ENCODE data around the gene NARF. TPM values are rescaled to one million over a fixed set of nuclear protein-coding genes. Genes with fewer than 3 reads are reported as not detected.

The NARF gene
- polyA plus RNA-seq, 1 donor (not counting 4 experiments of a cell fraction or from before 2014, with no cell fraction given), result 36.8 TPM

DNA sequence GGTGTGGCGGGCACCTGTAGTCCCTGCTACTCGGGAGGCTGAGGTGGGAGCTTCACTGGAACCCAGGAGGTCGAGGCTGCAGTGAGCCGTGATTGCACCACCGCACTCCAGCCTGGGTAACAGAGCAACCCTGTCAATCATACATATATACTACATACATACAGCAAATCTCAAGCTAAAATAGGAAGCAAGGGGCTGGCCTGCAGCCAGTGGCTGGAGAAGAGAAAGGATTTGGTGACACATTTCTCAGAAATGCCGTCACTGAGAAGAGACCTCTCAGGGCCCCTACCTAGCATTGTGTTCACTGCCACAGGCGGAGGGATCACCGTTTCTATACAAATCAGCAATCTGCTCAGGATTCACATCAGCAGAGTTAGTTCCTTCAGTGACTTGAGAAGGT, 16.9 kb downstream of the NARF start:
- dilution Hi-C loops (cut with MboI; ENCODE audit: extremely low pct_ligation_motif_present, low sequenced_read_pairs), result no loop called here
- no peak for TF ChIP-seq EZH2 (IDR thresholded peaks at IDR 0.05; ENCODE audit: low read length)

DNA sequence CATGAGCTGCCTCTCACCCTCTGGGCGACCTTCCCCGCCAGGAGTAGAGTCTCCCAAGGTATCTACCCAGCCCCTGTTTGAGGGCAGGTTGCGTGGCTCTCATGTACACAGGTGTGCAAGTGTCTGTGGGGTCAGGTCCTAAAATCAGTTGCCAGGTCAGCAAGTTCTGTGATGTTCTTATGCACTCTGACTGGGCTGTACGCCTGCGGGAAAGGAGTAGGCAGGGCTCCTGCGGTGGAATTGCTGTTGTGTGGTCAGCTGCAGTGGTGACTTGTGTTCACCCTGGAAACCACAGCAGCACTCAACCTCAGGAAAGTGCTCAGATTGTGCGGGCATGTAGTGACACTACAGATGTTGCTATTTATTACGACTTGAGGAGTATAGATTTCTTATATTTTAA, 19.4 kb downstream of the NARF start:
- TF ChIP-seq EZH2 (IDR thresholded peaks at IDR 0.05; ENCODE audit: low read length), result no peak
- TF ChIP-seq, protein P1, sequence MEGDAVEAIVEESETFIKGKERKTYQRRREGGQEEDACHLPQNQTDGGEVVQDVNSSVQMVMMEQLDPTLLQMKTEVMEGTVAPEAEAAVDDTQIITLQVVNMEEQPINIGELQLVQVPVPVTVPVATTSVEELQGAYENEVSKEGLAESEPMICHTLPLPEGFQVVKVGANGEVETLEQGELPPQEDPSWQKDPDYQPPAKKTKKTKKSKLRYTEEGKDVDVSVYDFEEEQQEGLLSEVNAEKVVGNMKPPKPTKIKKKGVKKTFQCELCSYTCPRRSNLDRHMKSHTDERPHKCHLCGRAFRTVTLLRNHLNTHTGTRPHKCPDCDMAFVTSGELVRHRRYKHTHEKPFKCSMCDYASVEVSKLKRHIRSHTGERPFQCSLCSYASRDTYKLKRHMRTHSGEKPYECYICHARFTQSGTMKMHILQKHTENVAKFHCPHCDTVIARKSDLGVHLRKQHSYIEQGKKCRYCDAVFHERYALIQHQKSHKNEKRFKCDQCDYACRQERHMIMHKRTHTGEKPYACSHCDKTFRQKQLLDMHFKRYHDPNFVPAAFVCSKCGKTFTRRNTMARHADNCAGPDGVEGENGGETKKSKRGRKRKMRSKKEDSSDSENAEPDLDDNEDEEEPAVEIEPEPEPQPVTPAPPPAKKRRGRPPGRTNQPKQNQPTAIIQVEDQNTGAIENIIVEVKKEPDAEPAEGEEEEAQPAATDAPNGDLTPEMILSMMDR (optimal IDR thresholded peaks at IDR 0.05 in 1 of 3, IDR thresholded peaks at IDR 0.05 in 1 of 3, conservative IDR thresholded peaks at IDR 0.05 in 1 of 3; ENCODE audit: extremely low read depth in 1 of 3, insufficient read depth in 2 of 3, low read length in 3 of 3), result no peak
- no peak overlapping the region for H3K9ac ChIP-seq (ENCODE audit: control insufficient read depth, extremely low read depth, insufficient read depth, low read length)
- H3K9me3 ChIP-seq (ENCODE audit: control insufficient read depth, low read depth, low read length), result no peaks in the 10 kb centered on the region
- no peaks in the 10 kb centered on the region for H4K20me1 ChIP-seq (ENCODE audit: control insufficient read depth, extremely low read depth, insufficient read depth, low read length)
- no peak overlapping the region for H3K27ac ChIP-seq (ENCODE audit: control insufficient read depth, insufficient read depth, low read length)
- DNase-seq (ENCODE audit: low read depth, low spot score) (no peak), FAIRE-seq (no peak)
- H3K4me1 ChIP-seq (ENCODE audit: control insufficient read depth, extremely low read depth, insufficient read depth, low read length), result no peaks in the 10 kb centered on the region
- peaks cover 6 to 12% of the 10 kb centered on the region in 2 experiments for H3K36me3 ChIP-seq (ENCODE audit: control insufficient read depth in 2 of 2, extremely low read depth in 1 of 2, insufficient read depth in 2 of 2, low read length in 2 of 2)
- no peak overlapping the region for H2AFZ ChIP-seq (ENCODE audit: control insufficient read depth, low read length)
- no peaks in the 10 kb centered on the region for H3K79me2 ChIP-seq (ENCODE audit: control insufficient read depth, insufficient read depth, low read length)
- dilution Hi-C loops (cut with MboI; ENCODE audit: extremely low pct_ligation_motif_present, low sequenced_read_pairs), result no loop called here
- H3K4me3 ChIP-seq (ENCODE audit: control insufficient read depth in 2 of 3, extremely low read depth in 1 of 3, insufficient read depth in 2 of 3, low read depth in 1 of 3, low read length in 3 of 3), result no peak overlapping the region
- H3K27me3 ChIP-seq (ENCODE audit: control insufficient read depth, extremely low read depth, insufficient read depth, low read length), result no peaks in the 10 kb centered on the region
- H3K4me2 ChIP-seq (ENCODE audit: control insufficient read depth, extremely low read depth, insufficient read depth, low read depth, low read length), result no peak overlapping the region
- no peaks in the 10 kb centered on the region for H3K9me1 ChIP-seq (ENCODE audit: control insufficient read depth, extremely low read depth, insufficient read depth, low read length)

More for the DNA sequence above, 16.9 kb downstream of the NARF start:
- DNase-seq (ENCODE audit: low read depth, low spot score) (no peak), FAIRE-seq (no peak)
- Histone ChIP-seq H3K27me3 (ENCODE audit: control insufficient read depth, extremely low read depth, insufficient read depth, low read length) (no peaks in the 10 kb centered on the region), H3K9me1 (ENCODE audit: control insufficient read depth, extremely low read depth, insufficient read depth, low read length) (no peaks in the 10 kb centered on the region), H3K4me2 (ENCODE audit: control insufficient read depth, extremely low read depth, insufficient read depth, low read depth, low read length) (no peak overlapping the region), H3K9me3 (ENCODE audit: control insufficient read depth, low read depth, low read length) (no peaks in the 10 kb centered on the region), H3K36me3 (ENCODE audit: control insufficient read depth in 2 of 2, extremely low read depth in 1 of 2, insufficient read depth in 2 of 2, low read length in 2 of 2) (peaks cover 6 to 11% of the 10 kb centered on the region in 2 experiments), H3K9ac (ENCODE audit: control insufficient read depth, extremely low read depth, insufficient read depth, low read length) (no peak overlapping the region), H3K79me2 (ENCODE audit: control insufficient read depth, insufficient read depth, low read length) (no peaks in the 10 kb centered on the region), H3K4me3 (ENCODE audit: control insufficient read depth in 2 of 3, extremely low read depth in 1 of 3, insufficient read depth in 2 of 3, low read depth in 1 of 3, low read length in 3 of 3) (no peak overlapping the region), H3K27ac (ENCODE audit: control insufficient read depth, insufficient read depth, low read length) (no peak overlapping the region), H3K4me1 (ENCODE audit: control insufficient read depth, extremely low read depth, insufficient read depth, low read length) (no peaks in the 10 kb centered on the region), H4K20me1 (ENCODE audit: control insufficient read depth, extremely low read depth, insufficient read depth, low read length) (no peaks in the 10 kb centered on the region), H2AFZ (ENCODE audit: control insufficient read depth, low read length) (no peak overlapping the region)

DNA sequence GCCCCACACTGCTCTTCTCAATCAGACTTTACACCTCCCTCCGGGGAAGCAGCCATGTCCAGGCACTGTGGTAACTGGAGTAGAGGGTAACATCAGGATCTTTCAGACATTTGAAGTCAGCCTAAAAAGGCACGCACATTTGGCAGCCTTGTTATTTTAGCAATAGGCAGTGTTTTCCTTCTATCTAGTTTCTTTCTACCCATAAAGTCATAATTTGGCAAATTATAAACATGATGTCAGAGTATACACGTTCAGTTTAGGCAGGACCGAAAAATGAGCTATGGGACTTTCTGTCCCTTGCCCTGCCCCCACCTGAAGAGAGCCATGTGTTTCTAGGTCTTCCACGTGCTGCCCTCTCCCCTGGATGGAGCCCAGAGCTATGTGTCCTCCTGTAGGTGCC, 21.1 kb downstream of the NARF start:
- Histone ChIP-seq H3K4me2 (ENCODE audit: control insufficient read depth, extremely low read depth, insufficient read depth, low read depth, low read length) (no peak overlapping the region), H4K20me1 (ENCODE audit: control insufficient read depth, extremely low read depth, insufficient read depth, low read length) (no peaks in the 10 kb centered on the region), H3K9ac (ENCODE audit: control insufficient read depth, extremely low read depth, insufficient read depth, low read length) (no peak overlapping the region), H2AFZ (ENCODE audit: control insufficient read depth, low read length) (no peak overlapping the region), H3K4me3 (ENCODE audit: control insufficient read depth in 2 of 3, extremely low read depth in 1 of 3, insufficient read depth in 2 of 3, low read depth in 1 of 3, low read length in 3 of 3) (no peak overlapping the region), H3K79me2 (ENCODE audit: control insufficient read depth, insufficient read depth, low read length) (no peaks in the 10 kb centered on the region), H3K27ac (ENCODE audit: control insufficient read depth, insufficient read depth, low read length) (no peak overlapping the region), H3K9me3 (ENCODE audit: control insufficient read depth, low read depth, low read length) (no peaks in the 10 kb centered on the region), H3K4me1 (ENCODE audit: control insufficient read depth, extremely low read depth, insufficient read depth, low read length) (no peaks in the 10 kb centered on the region), H3K9me1 (ENCODE audit: control insufficient read depth, extremely low read depth, insufficient read depth, low read length) (no peaks in the 10 kb centered on the region), H3K27me3 (ENCODE audit: control insufficient read depth, extremely low read depth, insufficient read depth, low read length) (no peaks in the 10 kb centered on the region), H3K36me3 (ENCODE audit: control insufficient read depth in 2 of 2, extremely low read depth in 1 of 2, insufficient read depth in 2 of 2, low read length in 2 of 2) (peaks cover 6 to 16% of the 10 kb centered on the region in 2 experiments)
- dilution Hi-C loops (cut with MboI; ENCODE audit: extremely low pct_ligation_motif_present, low sequenced_read_pairs), result no loop called here
- TF ChIP-seq, protein P1 (optimal IDR thresholded peaks at IDR 0.05 in 1 of 3, IDR thresholded peaks at IDR 0.05 in 1 of 3, conservative IDR thresholded peaks at IDR 0.05 in 1 of 3; ENCODE audit: extremely low read depth in 1 of 3, insufficient read depth in 2 of 3, low read length in 3 of 3), result no peak
- no peak for TF ChIP-seq EZH2 (IDR thresholded peaks at IDR 0.05; ENCODE audit: low read length)
- DNase-seq (ENCODE audit: low read depth, low spot score) (no peak), FAIRE-seq (no peak)

Data from keratinocyte (primary cell).